ENCODE results near the gene PSME1.

The PSME1 gene

GRCh38 chr14:24093207-24093900 lies 42.6 kb upstream of the PSME1 start:
- peak overlapping the region; percentile 73 for H3K4me3 ChIP-seq (ENCODE audit: low read depth, low read length)
- no peak for TF ChIP-seq CTCF (IDR thresholded peaks at IDR 0.05; ENCODE audit: low read depth, low read length, missing control alignments)
- DNase-seq (ENCODE audit: low read depth), result no peak
- in situ Hi-C loops (cut with HindIII; ENCODE audit: low sequenced_read_pairs), result no loop called here

GRCh38 chr14:24093901-24094840 lies 41.8 kb upstream of the PSME1 start, which contains the start of gene PCK2:
Gene PCK2, plus strand, starts transcription at chr14:24094311. Its CDS starts 95 bp downstream, at chr14:24094406.
- in situ Hi-C loops (cut with HindIII; ENCODE audit: low sequenced_read_pairs), result no loop called here
- peak; percentile 16 for TF ChIP-seq CTCF (IDR thresholded peaks at IDR 0.05; ENCODE audit: low read depth, low read length, missing control alignments)
- peak within 1 kb of the TSS; percentile 73 for H3K4me3 ChIP-seq (ENCODE audit: low read depth, low read length)
- peak; percentile 31 for DNase-seq (ENCODE audit: low read depth)

- TF ChIP-seq CTCF (IDR thresholded peaks at IDR 0.05; ENCODE audit: low read depth, low read length, missing control alignments), result no peak
- no peak for DNase-seq (ENCODE audit: low read depth)
- H3K4me3 ChIP-seq (ENCODE audit: low read depth, low read length), result peak overlapping the region; percentile 73
- in situ Hi-C loops (cut with HindIII; ENCODE audit: low sequenced_read_pairs), result no loop called here
Observed at GRCh38 chr14:24094841-24095270, 41.1 kb upstream of the PSME1 start.

- no peak for TF ChIP-seq CTCF (IDR thresholded peaks at IDR 0.05; ENCODE audit: low read depth, low read length, missing control alignments)
- no peak for DNase-seq (ENCODE audit: low read depth)
- in situ Hi-C loops (cut with HindIII; ENCODE audit: low sequenced_read_pairs), result no loop called here
Observed at GRCh38 chr14:24095271-24096068, 40.5 kb upstream of the PSME1 start.

GRCh38 chr14:24096545-24097181 lies 39.3 kb upstream of the PSME1 start:
- no peak for TF ChIP-seq CTCF (IDR thresholded peaks at IDR 0.05; ENCODE audit: low read depth, low read length, missing control alignments)
- no peak for DNase-seq (ENCODE audit: low read depth)
- in situ Hi-C loops (cut with HindIII; ENCODE audit: low sequenced_read_pairs), result no loop called here
- H3K4me3 ChIP-seq (ENCODE audit: low read depth, low read length), result no peak overlapping the region

More at GRCh38 chr14:24095271-24096068, 40.5 kb upstream of the PSME1 start:
- H3K4me3 ChIP-seq (ENCODE audit: low read depth, low read length), result peak overlapping the region; percentile 73

Measured in astrocyte of the cerebellum (primary cell).